GM19238 (cell line): Measurements from ENCODE around the gene DDX10.

ENCODE experiments used
- DNase-seq: peaks from one replicate; pipeline ENCODE4 v3.0.0; 2011; ENCODE audit warnings: low spot score; ENCODE audit not compliant: insufficient read length

DDX10 gene

DNA sequence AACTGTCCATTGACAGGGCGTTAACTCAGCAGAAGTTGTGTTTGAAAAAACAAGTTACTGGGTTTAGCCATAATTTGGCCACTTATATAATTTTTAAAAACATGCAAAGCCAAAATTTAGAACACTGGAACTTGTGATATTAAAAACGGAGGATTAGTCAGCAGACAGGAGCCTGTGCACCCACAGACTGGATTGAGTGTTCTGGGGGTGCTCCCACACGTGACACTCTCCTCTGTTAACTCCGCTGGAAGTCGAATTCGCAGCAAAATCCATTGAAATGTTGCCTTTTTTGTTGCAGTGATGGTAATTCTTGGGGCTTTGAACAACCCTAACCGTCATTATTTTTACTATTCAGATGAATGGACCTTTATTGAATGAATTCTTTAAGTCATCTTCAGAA lies 269.8 kb downstream of the DDX10 start:
- DNase-seq: no peak

- DNase-seq: no peak
Observed at GRCh38 chr11:108937746-108938145, 272.9 kb downstream of the DDX10 start.

DNA sequence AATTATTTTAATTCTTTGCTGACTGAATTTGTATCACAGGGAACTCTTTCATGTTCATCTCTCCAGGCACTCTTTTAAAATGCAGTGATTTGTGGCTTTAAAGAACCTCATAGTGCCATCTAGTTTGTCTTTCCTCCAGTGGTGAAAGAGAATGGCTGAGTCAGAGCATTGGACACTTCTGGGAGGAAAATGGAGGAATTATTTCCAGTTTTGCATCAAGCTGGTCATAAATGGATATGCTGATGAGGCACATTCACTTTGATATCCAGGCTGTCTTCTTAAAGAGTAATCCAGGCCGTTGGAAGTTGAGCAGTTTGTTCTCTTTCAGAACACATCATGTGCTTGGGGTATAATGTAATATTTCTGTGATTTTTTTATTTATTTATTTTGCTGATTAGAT lies 273.7 kb downstream of the DDX10 start:
- no peak for DNase-seq

DNA sequence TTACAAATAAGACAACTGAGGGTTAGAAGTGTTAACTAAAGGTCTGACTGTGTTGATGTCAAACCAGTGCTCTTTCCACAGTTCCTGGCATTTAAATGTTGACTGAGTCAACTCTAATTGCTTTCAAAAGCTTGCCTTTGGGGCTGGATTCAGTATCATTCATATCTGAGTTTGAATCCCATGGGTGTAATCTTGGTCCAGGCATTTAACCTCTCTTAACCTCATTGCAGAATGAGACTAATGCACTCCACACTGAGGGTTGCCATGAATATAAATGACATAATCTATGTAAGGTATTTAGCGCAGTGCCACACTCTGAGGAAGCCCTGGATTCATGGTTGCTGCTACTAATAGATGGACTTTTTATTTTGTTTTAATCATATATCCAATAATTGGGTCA lies 274.3 kb downstream of the DDX10 start:
- DNase-seq: no peak

- no peak for DNase-seq
Observed at GRCh38 chr11:108943853-108944252, 279.0 kb downstream of the DDX10 start.

DNA sequence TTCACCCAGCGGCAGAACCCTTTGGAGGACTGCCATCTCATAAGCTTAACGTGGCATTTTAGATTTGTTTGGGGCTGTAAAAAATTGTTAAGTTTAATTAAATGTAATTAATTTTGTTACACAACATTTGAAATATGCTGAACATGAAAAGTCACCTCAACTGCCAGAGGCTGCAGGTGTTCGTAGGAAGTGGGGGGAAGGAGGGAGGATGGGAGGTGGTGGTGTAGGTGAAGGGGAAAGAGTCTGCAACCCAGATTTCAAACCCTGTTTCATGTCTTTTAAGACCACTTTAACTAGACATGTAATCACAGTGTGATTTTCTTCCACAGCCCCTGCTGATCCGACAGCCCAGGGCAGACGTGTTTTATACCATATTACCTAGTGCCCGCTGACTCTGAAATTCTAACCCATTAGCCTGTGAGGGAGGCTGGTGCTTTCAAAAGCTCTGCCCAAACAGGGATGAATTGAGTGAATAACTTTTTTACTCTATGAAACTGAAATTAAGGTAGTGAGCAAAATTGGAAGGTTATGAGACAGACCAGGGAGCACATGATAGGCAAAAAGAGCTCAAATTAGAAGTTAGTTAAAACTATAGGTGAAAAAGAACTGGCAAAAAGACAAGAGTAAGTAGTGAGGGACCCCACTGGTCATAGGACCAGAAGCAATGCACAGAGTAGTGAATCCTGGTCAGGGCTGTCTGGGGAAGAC lies 279.8 kb downstream of the DDX10 start:
- no peak for DNase-seq

GRCh38 chr11:108945341-108945740 lies 280.5 kb downstream of the DDX10 start:
- DNase-seq: no peak

DNA sequence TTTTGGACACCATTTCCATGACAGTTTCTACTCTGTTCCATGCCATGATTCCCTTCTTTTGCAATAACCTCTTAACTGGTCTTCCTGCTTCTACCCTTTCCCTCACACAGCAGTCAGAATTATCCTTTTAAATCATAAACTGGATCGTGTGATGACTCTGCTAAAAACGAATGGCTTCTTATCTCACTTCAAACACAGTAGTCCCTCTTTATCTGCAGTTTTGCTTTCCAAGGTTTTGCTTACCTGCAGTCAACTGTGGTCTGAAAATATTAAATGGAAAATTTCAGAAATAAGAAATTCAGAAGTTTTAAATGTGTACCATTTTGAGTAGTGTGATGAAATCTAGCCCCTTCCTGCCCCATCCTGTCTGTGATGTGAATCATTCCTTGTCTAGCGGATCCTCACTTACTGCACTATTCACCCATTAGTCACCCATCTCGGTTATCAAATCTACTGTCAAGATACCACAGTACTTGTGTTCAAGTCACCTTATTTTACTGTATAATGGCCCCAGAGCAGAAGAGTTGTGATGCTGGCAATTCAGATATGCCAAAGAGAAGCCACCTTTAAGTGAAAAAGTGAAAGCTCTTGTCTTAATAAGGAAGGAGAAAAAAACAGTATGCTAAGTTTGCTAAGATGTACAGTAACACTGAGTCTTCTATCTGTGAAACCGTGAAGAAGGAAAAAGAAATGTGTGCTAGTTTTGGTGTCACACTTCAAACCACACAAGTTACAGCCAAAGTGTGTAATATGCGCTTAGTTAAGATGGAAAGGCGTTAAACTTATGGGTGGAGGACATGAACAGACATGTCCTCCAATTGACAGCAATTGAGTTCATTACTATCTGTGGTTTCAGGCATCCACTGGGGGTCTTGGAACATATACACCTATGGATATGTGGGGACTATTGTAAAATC lies 283.0 kb downstream of the DDX10 start:
- DNase-seq: no peak

DNA sequence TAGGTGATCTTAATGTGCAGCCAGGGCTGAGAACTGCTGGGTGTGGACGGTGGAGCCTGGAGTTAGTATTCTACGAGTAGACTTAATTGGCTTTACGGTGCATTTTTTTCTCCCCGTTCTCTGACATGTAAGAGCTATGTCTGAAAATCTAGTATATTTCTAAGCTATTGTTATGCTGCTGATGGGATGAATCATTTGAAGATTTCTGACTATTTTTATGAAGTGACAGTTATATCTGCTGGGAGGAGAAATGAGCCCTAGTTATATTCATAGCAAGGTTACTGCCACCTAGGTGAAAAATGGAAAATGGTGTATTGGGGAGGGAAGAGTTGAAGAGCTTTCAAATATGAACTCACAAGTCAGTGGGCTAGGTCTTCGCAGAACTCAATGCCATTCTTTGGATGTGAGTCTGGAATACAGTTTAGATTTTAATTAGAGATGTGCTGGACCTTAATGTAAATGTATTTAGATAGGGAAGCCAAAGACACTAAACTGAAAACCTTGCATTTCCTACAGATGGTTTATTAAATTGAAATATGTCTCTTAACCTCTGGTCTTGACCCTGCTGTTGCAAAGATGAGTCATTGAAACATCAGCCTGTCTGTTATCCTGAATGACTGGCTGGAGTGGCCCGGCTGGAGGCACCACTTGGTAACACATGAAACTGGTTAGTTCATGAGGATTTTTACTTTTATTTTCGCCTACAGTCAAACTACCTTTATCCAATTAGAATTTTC lies 293.7 kb downstream of the DDX10 start:
- DNase-seq: no peak

GRCh38 chr11:108959105-108959761 lies 294.4 kb downstream of the DDX10 start:
- DNase-seq: no peak

DNA sequence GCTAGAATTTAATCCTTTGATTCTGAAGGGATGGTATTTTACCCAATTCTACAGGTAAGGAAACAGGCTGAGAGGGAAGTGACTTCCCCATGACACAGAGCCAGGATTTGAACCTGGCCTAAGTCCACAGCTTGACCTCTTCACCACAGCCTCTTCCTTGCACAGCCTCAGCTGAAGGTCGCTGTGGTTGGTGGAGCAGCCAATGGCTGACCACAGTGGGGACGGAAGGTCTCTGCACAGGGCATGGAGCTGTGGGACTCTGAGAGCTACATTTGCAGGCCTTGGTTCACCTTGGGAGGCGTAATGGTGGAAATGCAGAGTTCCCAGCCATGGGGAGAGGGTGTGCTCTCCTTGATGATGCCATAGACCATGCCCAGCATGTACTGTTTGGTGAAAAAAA lies 295.0 kb downstream of the DDX10 start:
- DNase-seq: no peak

- no peak for DNase-seq
Observed at GRCh38 chr11:108960501-108960900, 295.6 kb downstream of the DDX10 start.

GRCh38 chr11:108961095-108961494 lies 296.2 kb downstream of the DDX10 start:
- DNase-seq: no peak

GRCh38 chr11:108963118-108963517 lies 298.2 kb downstream of the DDX10 start:
- DNase-seq: no peak

GRCh38 chr11:108965306-108966001 lies 300.6 kb downstream of the DDX10 start:
- DNase-seq: no peak

- DNase-seq: no peak
Observed at GRCh38 chr11:108966206-108966605, 301.3 kb downstream of the DDX10 start.

DNA sequence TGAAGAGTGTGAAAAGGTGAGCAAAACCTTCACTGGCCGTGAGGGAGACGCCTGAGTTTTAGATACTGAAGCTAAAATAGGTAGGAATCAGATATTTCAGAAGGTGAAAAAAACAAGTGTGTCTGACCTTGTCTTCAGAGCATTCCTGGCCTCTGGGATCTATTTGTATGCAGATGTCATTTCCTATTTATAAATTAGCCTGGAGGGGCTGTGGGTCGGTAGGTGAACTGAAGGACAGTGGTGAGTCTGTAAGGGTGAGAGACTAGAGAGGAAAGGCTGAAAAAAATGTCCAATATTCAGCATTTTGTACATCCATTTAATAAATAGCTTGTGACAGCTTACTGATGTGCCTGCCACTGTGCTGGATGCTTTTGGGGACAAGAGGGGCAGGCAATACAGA lies 302.1 kb downstream of the DDX10 start:
- DNase-seq: no peak

DNA sequence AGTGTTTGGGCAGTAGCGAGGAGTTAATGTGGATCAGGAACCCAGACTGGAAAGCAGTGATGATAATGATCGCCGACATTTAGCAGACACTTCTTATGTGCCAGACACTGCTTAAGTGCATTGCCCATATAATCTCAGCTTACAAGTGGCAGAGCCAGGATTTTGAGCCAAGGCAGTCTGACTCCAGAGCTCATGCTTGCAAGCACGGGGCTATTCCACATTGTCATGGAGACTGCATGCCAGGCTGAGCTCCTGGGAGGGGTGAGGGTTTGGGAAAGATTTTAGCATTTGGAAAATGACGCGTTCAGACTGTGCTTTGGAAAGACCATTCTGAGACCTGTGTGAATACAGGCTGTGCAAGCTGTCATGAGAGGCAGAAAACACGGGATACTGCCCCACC lies 302.7 kb downstream of the DDX10 start:
- no peak for DNase-seq

GRCh38 chr11:108970221-108970991 lies 305.5 kb downstream of the DDX10 start:
- no peak for DNase-seq
